ENCODE results near the gene SCCPDH.
"Not testable (repeated sequence)": the region's sequence is repeated elsewhere in the genome, so short reads cannot be mapped to it uniquely, and the experiment has no call there.

The SCCPDH gene, protein sequence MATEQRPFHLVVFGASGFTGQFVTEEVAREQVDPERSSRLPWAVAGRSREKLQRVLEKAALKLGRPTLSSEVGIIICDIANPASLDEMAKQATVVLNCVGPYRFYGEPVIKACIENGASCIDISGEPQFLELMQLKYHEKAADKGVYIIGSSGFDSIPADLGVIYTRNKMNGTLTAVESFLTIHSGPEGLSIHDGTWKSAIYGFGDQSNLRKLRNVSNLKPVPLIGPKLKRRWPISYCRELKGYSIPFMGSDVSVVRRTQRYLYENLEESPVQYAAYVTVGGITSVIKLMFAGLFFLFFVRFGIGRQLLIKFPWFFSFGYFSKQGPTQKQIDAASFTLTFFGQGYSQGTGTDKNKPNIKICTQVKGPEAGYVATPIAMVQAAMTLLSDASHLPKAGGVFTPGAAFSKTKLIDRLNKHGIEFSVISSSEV

DNA sequence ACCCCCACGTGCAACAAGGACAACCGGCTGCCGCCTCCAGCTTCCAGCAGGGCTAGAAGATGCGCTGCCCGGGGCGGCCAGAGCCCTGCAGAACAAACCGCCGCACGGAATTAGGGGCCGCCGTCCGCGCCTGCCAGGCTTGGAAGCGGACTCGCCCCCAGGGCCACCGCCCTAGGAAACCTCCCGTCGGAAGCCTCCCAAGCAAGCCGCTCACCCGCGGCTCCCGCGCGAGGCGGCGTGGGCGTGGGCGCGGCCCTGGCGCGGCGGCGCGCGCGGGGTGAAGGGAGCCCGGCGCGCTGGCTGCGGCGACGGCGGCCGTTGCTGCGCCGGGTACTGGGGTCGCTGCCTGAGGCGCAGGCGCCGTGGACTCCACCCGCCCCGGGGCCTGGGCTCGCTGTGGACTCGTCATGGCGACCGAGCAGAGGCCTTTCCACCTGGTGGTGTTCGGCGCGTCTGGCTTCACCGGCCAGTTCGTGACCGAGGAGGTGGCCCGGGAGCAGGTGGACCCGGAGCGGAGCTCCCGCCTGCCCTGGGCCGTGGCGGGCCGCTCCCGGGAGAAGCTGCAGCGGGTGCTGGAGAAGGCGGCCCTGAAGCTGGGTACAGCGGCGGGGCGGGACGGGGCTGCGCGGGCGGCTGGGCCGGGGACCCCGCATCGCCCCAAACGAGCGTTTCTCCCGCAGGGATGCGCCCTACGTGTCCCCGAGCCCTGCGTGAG is at the start of gene SCCPDH:
Gene SCCPDH (plus strand): TSS at position 394 of the 715 bp plus-strand sequence. CDS start 14 bp downstream, at position 408.
- peak; percentile 70 for DNase-seq

DNA sequence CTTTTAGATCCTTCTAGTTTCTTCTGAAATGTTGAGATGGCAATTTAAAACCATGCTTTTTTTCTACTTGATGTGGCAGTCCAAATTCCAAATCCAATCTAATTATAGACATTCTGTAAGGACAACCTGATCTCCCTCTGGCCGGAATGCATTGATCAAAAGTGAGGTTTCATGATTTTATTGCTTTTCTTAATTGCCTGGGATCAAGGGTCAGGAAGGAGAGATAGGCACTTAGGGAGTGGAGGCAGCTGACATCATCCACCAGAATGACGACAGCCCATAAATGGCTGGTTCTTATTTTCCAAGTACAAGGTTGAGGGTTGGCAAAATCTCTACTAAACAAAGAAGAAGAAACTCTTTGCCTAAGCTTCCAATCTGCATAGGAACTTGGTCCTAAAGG is 46.4 kb upstream of the SCCPDH start:
- no peak for DNase-seq

DNA sequence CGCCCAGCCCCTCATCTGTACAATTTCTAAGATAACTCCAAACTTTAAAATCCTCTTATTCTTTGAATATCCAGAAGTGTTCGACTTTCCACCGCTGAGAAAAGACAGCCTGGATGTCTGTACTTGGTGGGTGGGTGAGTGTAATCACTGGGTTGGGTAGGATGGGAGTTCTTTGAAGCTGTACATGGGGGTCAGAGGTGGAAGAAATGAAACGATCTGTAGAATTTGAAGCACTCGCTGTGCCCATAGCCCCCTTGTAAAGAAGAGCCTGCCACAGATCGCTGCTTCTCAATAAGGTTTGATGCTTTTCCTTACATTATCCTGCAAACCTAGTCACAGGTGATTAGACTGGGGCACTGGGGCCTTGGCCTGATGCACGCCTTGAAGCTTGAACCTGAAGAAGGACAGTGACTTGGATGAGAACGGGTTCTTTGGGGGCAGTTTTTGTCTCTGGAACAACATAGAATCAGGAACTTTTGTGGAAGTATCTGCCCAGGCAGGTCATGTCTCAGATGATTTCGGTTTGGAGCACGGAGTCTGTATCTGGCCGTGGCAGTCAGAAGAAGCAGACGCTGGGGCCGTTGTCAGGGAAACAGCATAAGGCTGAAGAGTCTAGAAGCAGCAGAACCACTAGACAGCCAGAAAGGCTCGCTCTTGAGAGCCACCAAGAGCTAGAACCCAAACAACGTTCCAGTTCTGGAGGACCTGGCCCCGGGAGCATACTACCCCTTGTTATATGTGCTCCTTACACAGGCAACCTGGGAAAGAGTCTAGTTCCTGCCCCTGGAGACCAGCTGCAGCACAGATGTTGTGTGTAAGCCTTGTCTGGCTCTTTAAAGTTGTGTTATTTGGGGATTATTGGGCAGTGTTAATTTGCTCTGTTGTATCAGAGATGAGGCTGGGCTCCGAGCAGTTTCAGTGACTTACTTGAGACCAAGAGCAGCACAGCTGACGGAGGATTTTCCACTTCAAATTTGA is 45.1 kb upstream of the SCCPDH start:
- no peak for DNase-seq

DNA sequence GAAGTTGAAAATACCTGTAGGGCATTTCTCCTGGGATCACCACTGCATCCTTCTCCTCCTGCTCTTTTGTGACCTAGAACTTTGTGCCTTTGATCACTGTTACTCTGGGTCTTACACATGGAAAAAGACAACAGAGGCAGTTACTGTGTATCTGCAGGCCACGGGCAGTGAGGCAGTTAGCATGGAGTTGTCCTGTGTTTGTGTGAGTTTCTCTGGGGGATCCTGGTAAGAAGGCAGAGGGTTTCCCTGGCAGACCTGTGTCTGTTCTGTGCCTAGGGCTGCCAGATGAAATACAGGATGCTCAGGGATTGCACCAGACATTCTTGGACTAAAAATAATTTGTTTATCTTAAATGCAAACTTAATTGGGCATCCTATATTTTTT is 44.4 kb upstream of the SCCPDH start:
- DNase-seq = no peak

DNA sequence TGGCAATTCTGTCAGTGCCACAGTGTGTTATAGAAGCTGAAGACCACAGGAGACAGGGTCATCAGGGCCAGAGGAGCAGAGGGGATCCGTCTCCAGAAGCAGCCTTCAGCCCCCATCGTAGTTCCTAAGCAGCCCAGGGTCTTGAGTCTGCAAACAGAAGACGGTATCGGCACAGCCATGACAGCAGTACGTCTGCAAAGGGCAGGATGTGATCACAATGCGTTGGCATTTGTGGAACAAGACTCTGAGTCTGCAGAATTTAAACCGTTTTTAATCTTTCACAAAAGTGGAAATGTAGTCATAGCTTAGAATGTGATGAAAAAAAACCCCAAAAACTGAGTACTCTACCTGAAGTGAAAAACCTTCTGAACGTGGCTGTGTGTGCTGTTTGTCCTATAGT is 44.0 kb upstream of the SCCPDH start:
- no peak for DNase-seq

DNA sequence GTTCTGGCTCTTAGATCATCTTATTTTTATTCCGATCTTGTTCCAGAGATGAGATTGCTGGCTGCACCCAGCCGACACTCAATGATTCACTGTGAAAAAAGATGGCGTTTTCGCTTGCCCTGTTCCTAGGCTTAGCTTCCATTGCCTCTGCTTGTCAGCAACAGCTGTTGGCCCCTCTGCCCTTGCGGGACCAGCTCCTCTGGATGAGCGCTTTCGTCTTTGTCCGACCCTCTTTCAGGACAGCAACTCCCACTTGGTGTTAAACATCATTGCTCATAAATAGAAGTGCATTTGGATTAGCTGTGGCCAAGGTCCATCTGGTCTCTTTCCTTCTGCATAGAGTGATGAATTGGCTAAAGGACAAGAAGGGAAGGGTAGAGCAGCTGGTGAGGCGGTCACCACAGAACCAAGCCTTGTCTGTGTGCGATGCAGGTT is 43.5 kb upstream of the SCCPDH start:
- no peak for DNase-seq

DNA sequence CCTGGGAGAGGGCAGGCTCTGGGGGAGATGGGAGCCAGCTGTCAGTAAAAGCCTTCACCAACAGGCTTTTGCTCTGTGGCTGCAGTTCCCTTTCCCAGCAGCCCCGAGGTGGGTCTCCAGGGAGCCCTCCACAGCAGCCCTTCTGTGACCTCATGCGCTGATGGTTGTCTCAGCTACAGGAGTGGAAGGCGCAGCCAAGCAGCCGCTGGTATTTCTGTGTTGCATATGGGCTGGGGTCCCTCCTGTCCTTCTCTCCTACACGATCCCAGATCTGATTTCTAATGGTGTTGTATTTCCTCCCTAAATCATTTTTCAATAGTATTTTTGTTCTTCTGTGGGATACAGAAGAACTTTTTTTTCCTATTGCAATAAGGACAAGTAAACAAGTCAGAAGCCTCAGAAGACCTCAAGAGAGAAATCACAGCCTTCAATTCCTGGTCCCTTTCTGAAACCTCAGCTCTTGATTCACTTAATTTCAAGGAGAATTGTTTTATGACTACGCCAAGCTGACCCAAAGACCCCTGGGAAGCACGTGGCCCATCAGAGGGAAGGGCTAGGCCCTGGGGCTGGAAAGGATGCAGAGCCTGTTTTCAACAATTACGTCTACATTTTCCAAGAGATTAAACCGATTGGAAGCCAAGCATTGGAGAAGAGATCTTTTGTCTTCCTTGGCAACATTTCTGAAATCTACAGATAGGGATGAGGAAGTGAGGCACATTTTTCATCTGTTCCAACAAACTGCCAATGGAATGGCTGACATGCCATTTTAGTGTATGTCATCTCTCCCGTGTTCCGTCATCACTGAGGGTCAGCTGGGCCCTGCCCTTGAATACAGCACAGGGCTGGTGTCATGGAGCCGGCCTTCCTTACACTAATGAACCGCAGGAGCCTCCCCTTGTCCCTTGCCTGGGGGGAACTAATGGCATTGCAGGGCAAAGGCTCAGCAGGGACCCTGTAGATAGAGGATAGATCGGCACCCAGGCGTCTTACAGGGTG is 42.0 kb upstream of the SCCPDH start:
- no peak for DNase-seq

DNA sequence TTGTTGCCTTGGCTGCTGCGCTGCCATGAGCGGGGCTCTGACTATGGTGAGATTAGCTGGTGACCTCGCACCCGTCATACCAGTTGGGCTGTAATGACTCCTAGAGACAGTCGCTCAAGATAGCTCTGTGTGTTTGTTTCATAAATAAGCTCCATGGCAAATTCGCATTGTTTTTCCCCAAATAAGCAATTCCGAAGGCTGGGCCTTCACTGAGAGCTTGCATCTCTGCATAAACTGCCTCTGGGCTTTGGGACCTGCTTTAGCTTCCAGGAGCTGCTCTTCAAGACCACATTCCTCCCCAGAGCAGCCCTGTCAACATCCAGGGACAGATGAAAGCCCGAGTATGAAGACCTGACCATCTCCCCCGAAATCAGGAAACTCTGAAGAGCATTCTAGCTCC is 40.7 kb upstream of the SCCPDH start:
- DNase-seq = no peak

DNA sequence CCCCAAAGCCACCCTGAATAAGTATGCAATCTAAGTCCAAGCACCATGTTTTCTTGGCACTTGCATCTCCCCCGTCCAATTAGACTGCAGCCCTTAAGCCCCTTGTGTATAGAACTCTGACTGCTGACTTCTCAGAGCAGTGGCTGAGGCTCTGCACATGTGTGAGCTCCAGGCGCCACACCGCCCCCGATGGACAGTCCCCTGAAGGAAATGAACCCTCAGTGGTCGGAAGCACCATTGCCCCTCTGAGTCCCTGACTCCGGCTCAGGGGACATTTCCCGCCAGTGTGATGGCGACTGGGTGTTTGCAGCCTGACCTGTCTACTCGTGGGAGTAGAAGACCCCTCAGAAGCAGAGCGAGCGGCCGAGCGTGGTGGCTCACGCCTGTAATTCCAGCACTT is 37.2 kb upstream of the SCCPDH start:
- no peak for DNase-seq

DNA sequence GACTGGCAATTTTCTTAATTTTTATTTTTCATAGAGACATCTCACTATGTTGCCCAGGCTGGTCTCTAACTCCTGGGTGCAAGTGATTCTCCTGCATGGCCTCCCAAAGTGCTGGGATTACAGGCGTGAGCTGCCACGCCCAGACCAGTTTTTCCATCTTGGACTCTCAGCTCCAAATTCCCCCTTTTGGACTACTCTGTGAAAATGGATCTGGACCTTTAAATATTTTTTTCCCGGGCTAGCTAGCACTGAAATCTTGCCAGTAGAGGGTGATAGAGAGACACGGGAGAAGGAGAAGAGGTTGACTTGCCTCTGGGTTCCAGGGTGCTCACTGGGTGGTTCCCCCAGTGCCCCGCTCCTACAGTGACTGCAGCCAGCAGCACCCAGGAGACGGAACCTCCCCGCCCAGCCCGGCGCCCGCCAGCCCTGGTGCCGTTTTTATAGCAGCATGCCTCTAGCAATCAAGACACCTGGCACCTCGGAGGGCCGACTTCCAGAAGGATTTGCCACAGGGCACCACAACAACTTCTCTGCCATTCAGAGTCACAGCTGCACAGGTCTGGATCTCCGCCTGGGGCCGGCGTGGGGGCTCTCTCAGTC is 34.7 kb upstream of the SCCPDH start:
- peak; percentile 12 for DNase-seq

DNA sequence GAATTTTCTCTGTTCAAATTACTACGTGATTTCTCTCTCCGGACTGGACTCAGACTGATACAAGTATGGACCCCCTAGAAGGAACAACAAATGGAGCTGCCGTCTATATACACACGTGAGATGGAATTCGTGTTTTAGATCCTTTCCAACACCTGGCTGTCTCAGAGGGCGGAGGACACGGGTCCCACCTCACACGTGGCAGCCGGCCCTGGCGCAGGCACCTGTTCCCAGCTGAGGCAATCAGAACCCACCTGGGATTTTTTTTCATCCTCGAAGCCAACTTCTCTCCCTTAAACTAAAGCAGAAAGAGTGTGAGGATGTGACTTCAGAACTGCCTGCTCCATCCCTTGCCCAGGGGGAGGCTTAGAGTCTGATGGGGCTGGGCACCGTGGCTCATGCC is 34.1 kb upstream of the SCCPDH start:
- no peak for DNase-seq

DNA sequence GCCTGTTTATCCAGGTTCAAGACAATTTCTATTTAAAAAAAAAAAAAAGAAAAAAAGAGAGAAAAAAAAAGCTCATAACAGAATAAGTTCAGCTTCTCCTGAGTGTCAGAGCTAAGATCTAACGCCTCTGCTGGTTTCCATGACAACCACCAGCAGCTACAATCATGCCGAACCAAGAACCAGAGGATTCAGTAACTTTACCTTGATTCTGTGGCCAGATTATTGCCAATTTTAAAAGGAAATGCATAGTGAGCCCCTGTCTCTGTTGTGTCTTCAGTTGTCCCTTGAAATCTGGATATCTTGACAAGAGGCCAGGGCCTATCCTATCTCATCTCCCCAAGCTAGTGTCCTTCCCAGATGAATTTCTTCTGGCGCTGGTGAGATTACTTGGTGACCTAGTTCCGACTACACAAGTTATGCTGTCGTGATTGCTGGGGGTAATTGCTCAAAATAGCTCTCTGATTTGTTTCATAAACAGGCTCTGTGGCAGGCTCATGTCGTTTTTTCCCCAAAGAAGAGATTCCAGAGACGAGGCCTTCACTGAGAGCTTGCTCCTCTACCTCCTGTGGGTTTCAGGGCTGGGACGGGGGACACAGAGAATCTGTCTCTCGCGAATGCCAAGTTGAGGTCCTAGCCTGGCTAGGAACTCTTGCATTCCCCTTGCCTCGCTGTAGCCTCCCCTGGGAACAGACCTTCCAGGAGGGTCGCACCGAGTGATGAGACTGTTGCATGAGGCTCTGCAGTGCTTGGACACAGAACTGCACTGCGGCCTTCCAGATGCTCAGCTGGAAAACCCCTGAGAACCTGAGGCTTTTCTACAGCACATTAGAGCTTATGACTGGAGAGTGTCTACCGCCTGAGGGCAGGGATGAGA is 32.4 kb upstream of the SCCPDH start:
- no peak for DNase-seq

DNA sequence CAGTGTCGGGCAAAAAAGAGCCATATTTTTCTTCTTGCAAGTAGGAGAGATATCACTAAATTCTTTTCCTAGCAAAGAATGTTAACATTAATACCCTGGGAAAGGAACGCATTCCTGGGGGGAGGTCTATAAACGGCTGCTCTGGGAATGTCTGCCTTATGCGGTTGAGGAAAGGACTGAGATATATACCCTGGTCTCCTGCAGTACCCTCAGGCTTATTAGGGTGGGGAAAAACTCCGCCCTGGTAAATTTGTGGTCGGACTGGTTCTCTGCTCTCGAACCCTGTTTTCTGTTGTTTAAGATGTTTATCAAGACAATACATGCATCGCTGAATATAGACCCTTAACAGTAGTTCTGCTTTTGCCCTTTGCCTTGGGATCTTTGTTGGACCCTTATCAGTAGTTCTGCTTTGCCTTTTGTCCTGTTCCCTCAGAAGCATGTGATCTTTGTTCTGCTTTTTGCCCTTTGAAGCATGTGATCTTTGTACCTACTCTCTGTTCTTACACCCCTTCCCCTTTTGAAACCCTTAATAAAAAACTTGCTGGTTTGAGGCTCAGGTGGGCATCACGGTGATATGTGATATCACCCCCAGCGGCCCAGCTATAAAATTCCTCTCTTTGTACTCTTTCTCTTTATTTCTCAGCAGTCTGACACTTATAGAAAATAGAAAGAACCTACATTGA is 29.9 kb upstream of the SCCPDH start:
- not testable (repeated sequence) for DNase-seq

DNA sequence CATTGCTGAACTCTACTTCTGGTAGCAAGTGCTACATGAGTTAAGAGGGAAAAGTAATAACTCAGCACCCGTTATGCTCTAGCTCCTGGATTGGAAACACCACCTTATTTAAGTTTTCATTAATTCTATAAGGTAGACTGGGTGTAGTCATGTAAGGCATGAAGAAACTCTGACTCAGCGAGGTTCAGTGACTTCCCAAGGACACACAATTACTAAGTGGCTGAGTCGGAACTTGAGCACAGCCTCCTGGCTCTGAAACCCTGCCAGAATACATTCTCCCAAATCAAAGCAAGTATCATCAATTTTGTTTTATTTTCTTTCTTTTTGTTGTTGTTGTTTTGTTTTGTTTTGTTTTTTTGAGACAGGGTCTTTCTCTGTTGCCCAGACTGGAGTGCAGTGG is 29.1 kb upstream of the SCCPDH start:
- no peak for DNase-seq

DNA sequence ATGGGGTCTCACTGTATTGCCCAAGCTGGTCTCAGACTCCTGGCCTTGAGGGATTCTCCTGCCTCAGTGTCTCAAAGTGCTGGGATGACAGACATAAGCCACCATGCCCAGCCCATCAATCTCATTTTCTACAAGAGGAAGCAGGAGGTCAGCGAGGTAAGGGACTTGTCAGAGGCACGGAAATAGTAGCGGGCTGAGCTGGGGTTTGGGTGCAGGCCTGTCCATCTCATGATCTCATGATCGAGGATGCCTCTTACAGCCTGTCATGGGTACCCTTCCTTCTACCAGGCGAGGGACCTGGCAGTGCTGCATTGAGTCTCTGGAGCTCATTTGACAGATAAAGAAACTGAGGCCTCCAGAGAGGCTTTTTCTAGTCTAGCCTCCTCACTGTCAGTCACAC is 28.5 kb upstream of the SCCPDH start:
- DNase-seq = no peak

DNA sequence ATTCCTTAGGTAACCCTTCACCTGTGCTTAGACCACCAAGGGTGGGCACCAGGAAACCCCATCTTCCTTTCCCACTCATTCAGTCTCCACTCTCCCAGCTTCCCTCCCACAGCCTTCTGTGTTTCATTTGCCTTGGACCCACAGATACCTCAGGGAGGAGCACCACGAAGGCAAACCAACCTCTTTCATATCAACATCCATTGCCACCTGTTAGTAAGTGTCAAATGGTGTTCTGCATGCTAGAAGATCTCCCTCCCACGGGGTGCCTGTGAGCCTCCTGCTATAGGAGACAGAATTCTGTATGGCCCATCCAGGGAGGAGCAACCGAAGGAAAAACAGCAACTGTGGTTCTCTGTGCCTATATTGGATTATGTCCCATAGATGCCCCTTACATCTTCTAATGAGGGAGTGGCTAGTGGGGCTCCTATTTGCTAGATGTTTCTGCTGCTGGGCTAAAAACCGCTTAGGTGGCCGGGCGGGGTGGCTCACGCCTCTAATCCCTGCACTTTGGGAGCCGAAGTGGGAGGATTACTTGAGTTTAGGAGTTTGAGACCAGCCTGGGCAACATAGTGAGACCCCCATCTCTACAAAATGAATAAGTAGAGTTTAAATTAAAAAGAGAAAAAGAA is 25.6 kb upstream of the SCCPDH start:
- DNase-seq = no peak

DNA sequence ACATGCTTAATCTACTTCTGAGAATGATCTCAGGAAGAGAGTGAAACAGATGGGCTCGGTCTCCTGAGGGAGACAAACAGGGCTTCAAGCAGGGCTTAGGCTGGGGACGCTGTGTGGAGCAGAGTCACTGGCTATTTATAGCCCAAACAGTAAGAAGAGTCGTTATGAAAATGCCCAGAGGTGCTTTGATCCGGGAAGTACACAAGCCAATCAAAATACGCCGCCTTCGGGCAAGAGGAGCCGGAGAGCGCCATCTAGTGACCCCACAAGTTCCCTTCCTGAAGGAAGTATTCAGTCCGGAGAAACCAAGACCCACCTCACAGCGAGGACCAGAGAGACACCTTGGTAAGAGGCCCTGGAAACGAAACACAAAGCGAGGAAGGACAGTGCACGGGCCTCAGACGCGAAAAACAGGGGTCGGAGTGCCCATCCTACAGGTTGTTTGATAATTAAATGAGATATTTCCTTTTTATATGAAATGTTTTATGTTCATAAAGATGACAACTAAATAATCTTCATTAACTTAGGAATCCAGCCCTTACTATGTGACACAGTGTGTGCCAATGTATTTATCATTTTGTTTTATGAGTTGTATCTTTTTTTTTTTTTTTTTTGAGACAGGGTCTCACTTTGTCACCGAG is 25.0 kb upstream of the SCCPDH start:
- DNase-seq = peak; percentile 72

DNA sequence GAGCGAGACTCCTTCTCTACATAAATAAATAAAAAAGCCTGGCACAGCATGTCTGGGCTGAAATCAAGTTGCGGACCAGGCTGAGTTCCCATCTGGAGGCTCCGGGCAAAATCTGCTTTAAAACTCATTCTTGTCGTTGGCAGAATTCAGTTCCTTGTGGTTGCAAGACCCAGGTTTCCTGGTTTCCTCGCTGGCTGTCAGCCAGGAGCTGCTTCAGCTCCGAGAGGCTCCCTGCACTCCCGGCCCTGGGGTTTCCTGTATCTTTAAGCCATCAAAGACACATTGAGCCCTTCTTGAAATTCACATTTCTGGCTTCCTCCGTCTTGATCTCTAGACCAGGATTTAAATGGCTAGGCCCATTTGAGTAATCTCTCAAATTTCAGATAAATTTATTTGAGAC is 20.6 kb upstream of the SCCPDH start:
- no peak for DNase-seq

DNA sequence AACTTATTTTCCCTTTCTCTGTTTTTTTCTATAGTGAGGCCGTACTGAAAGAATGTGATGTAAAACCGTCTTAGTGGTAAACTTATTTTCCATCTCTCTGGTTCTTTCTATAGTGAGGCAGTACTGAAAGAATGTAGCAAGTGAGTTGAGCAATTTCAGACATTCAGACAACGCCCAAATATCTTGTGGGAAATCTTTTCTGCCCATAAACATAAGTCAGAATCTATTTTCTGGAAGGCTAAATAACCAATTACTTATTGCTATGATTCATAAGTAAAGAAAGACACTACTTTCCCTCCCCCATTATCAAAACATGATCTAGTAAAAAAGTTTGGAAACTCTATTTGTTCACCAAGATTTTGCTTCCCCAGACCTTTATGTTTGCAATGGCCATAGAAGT is 18.8 kb upstream of the SCCPDH start:
- no peak for DNase-seq

All from stimulated activated CD4-positive, alpha-beta T cell treated with anti-CD3 and anti-CD28 coated beads, Interleukin-12 subunit alpha, Interleukin-12 subunit beta, amount 100 ng/mL, for 4 hours (primary cell).